PC-9 (cell line): Measurements from ENCODE around the gene CCDC12.

Experiments
- CTCF ChIP-seq: fragments of 200-600 bp; sonication (generic); conservative IDR thresholded peaks from 2 replicates; pipeline ENCODE4 v1.6.1; 2017; ENCODE audit warnings: mixed run types, antibody characterized with exemption, mild to moderate bottlenecking, moderate library complexity
- EZH2 ChIP-seq: fragments of 200-600 bp; sonication (generic); IDR thresholded peaks from 2 replicates; pipeline ENCODE4 v1.8.0; 2017; ENCODE audit warnings: antibody characterized with exemption, low read depth

DNA sequence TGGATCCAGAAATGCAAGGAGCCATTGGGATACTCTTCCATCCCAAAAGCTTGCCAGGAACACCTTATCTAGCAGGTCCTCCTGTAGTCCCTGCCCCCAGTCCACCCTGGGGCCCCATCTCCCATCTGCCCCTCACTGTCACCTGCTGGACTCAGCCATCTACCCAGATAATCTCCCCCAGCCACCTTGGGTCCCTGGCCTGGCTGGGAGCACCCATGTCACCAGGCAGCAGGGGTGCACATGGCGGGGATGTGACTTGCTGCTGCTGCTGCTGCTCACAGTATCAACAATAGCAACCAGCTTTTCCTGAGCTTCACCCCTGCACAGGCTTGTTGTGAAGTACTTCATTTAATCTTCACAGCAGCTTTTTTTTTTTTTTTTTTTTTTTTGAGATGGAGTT, 86.4 kb downstream of the CCDC12 start:
- TF ChIP-seq CTCF: no peak
- no peak for TF ChIP-seq EZH2
